ENCODE measurements around the gene CPNE4. TPM values are rescaled to one million over a fixed set of nuclear protein-coding genes. Genes with fewer than 3 reads are reported as not detected.

CPNE4 gene
- total RNA-seq, 2 donors from 2014 or later = 0.31 to 28.0 TPM

DNA sequence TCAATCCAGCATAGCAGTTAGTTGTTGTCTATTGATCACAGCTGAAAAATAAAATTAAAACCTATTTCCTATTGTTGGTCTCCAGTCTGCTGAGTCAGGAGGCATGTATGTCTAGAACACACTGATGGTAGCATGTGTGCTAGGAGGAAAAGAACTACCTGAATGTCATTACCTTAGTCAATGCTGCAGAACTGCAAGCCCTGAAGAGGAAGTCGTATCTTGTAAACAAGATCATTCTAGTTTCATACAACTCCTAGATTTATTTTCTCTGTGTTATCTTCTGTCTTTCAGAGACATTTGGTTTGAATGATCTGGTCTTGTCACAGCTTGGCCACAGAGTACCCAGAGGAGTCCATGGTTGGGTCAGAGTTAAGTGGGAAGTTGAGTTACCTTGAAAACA lies 422.1 kb downstream of the CPNE4 start:
- H3K27me3 ChIP-seq = no peaks in the 10 kb centered on the region
- no peak overlapping the region for H3K4me3 ChIP-seq
- no peaks in the 10 kb centered on the region for H3K4me1 ChIP-seq
- H3K9me3 ChIP-seq = no peaks in the 10 kb centered on the region
- no peaks in the 10 kb centered on the region for H3K36me3 ChIP-seq
- H3K27ac ChIP-seq = no peak overlapping the region
- no peak for DNase-seq (ENCODE audit: low spot score)
- TF ChIP-seq, protein P1, sequence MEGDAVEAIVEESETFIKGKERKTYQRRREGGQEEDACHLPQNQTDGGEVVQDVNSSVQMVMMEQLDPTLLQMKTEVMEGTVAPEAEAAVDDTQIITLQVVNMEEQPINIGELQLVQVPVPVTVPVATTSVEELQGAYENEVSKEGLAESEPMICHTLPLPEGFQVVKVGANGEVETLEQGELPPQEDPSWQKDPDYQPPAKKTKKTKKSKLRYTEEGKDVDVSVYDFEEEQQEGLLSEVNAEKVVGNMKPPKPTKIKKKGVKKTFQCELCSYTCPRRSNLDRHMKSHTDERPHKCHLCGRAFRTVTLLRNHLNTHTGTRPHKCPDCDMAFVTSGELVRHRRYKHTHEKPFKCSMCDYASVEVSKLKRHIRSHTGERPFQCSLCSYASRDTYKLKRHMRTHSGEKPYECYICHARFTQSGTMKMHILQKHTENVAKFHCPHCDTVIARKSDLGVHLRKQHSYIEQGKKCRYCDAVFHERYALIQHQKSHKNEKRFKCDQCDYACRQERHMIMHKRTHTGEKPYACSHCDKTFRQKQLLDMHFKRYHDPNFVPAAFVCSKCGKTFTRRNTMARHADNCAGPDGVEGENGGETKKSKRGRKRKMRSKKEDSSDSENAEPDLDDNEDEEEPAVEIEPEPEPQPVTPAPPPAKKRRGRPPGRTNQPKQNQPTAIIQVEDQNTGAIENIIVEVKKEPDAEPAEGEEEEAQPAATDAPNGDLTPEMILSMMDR (IDR thresholded peaks at IDR 0.05) = no peak

DNA sequence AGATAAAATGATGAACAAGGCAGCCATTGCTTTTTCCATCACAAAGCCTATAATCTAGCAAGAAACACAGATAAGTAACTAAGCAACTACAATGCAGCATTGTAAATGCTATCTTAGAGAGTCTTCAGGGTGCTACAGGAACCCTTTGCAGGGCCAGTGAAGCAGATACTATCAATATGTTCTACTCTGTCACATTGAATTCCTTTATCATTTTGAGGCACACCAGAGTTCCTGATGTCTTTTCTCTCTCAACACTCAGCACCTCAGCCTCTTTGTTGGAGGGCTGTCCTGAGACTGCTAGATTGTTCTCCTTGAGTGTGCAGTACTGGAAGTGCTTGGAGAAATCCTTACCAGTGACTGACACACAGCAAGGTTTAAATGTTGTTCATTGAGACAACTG lies 424.6 kb downstream of the CPNE4 start:
- Histone ChIP-seq H3K36me3 (no peaks in the 10 kb centered on the region), H3K4me3 (no peak overlapping the region), H3K9me3 (no peaks in the 10 kb centered on the region), H3K27me3 (no peaks in the 10 kb centered on the region), H3K4me1 (no peaks in the 10 kb centered on the region), H3K27ac (no peak overlapping the region)
- TF ChIP-seq, protein P1 (IDR thresholded peaks at IDR 0.05) = no peak
- DNase-seq (ENCODE audit: low spot score) = no peak

DNA sequence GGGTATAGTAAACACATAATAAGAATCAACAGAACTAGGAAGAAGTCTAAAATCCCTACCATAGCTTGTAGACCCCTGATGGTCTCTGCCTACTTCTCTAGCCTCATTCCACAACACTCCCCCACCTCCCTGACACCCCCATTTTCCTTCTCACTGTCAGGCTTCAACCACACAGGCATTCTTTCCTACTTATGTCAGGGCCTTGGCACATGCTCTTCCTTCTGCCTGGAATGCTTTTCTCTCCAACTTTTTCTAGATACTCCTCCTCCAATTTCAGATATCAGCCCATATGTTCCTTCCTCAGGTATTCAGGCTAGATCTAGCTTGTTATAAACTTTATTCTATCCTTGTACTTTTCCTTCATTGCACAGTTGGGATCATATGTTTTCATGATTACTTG lies 426.1 kb downstream of the CPNE4 start:
- no peak overlapping the region for H3K27ac ChIP-seq
- TF ChIP-seq, protein P1 (IDR thresholded peaks at IDR 0.05) = no peak
- DNase-seq (ENCODE audit: low spot score) = no peak
- H3K9me3 ChIP-seq = no peaks in the 10 kb centered on the region
- no peaks in the 10 kb centered on the region for H3K27me3 ChIP-seq
- H3K36me3 ChIP-seq = no peaks in the 10 kb centered on the region
- no peak overlapping the region for H3K4me3 ChIP-seq
- H3K4me1 ChIP-seq = no peaks in the 10 kb centered on the region

DNA sequence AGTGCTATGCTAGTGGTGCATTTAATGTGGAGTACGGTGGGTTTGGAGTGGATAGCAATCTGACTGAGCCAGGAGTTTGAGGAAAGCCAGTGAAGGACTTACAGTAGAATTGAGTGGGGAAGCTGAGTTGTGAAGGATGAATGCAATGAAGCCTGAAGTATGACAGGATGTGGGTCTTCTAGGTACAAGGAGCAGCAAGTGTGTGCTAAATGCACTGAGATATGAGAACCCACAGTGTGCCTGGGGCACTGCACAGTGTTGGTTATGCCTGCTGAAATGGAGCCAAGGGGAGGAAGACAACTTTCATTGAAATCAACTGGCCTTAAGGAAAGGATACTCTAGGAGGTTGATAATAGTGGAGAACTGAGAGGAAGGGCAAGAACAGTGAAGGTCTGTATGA lies 426.5 kb downstream of the CPNE4 start:
- DNase-seq (ENCODE audit: low spot score) = no peak
- no peaks in the 10 kb centered on the region for H3K36me3 ChIP-seq
- TF ChIP-seq, protein P1 (IDR thresholded peaks at IDR 0.05) = no peak
- no peak overlapping the region for H3K27ac ChIP-seq
- H3K27me3 ChIP-seq = no peaks in the 10 kb centered on the region
- no peak overlapping the region for H3K4me3 ChIP-seq
- H3K9me3 ChIP-seq = no peaks in the 10 kb centered on the region
- no peaks in the 10 kb centered on the region for H3K4me1 ChIP-seq

DNA sequence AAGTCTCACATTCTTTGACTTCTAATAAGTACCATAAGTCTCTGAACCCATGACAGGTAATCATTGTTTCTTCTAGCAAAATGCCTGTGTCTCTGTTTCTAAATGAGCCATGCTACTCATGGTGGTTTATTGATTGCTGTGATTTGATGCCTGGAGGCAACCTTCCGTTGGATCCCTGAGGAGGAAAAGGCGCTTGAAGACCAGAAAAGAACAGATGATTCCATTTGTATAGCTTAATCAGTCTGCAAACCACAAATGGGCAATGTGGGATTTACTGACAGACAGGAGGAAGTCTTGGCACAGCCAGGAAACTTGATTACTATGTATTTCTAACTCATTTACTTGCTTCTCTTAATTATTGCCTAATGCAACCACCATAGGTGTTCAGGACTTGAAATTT lies 428.9 kb downstream of the CPNE4 start:
- H3K27me3 ChIP-seq = no peaks in the 10 kb centered on the region
- H3K36me3 ChIP-seq = no peaks in the 10 kb centered on the region
- peaks cover 0 to 4% of the 10 kb centered on the region in 2 donors for H3K4me1 ChIP-seq
- no peak overlapping the region for H3K4me3 ChIP-seq
- no peak overlapping the region for H3K27ac ChIP-seq
- DNase-seq (ENCODE audit: low spot score) = no peak
- TF ChIP-seq, protein P1 (IDR thresholded peaks at IDR 0.05) = no peak
- no peaks in the 10 kb centered on the region for H3K9me3 ChIP-seq

DNA sequence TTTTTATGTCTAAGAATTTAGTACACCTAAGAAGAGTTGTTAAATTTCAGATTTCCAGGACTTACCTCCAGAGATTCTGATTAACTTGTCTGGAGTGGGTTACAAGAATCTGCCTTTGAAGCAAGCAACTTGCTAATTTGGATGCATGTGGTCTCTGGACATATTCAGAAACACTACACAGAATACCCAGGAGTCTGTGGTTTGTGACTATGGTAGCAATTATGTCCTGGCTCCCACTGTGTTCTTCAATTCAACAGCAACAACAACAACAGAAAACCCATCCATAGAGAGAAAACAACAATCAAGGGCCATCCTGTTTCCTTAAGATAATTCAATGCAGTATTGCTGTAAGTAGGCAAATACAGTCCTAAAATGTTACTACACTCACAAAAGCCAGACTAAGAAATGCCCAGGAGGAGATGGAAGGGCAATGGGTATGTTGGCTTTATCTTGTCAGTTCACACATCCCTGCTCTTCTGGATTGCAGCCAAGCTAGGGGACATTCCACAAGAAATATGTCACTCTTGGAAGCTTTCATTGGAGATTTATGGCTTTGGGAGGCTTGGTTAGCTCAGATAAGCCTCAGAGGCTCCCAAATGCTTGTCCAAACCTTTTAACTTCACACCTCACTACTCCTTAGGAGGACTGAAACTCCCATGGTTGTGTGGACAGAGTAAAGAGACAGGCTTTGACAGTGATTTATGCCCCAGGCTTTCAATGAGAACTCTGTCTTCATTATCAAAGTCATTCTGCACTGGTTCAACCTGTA lies 432.6 kb downstream of the CPNE4 start:
- no peaks in the 10 kb centered on the region for H3K27me3 ChIP-seq
- no peaks in the 10 kb centered on the region for H3K36me3 ChIP-seq
- H3K27ac ChIP-seq = no peak overlapping the region
- no peak for DNase-seq (ENCODE audit: low spot score)
- H3K4me3 ChIP-seq = no peak overlapping the region
- TF ChIP-seq, protein P1 (IDR thresholded peaks at IDR 0.05) = no peak
- H3K4me1 ChIP-seq = peaks cover 0 to 4% of the 10 kb centered on the region in 2 donors
- H3K9me3 ChIP-seq = no peaks in the 10 kb centered on the region
